ENCODE measurements around the gene ZC3H11A. TPM values are rescaled to one million over a fixed set of nuclear protein-coding genes. Genes with fewer than 3 reads are reported as not detected.

ZC3H11A gene
- total and polyA plus RNA-seq, 10 donors, result 45.2 to 218 (median 87.2) TPM

GRCh38 chr1:203799157-203799556 lies 3.7 kb downstream of the ZC3H11A start:
- Histone ChIP-seq H3K4me1 (peaks cover 44 to 84% (median 77%) of the 10 kb centered on the region in 6 donors), H3K36me3 (peaks cover 2 to 62% (median 24%) of the 10 kb centered on the region in 6 donors), H3K27me3 (replicated peaks in 1 of 7) (no peaks in the 10 kb centered on the region), H3K27ac (no peak overlapping the region), H3K9me3 (no peaks in the 10 kb centered on the region), H3K4me3 (no peak overlapping the region)
- intact Hi-C loops (cut with DNase I; ENCODE audit: low total_unique reads), result no loop called here
- WGBS, 5 donors, result 83 to 95% (median 93%) methylated on average over 4 of the region's 4 CpGs
- TF ChIP-seq POLR2AphosphoS5 (IDR thresholded peaks at IDR 0.05) (no peak), POLR2A (IDR thresholded peaks at IDR 0.05) (no peak), CTCF (IDR thresholded peaks at IDR 0.05 in 8 of 11, conservative IDR thresholded peaks at IDR 0.05 in 3 of 11) (no peak)
- no peak for DNase-seq

- H3K4me1 ChIP-seq, result peaks cover 42 to 89% (median 75%) of the 10 kb centered on the region in 6 donors
- DNase-seq, result no peak
- intact Hi-C loops (cut with DNase I; ENCODE audit: low total_unique reads), result no loop called here
- no peaks in the 10 kb centered on the region for H3K27me3 ChIP-seq (replicated peaks in 1 of 7)
- H3K4me3 ChIP-seq, result no peak overlapping the region
- TF ChIP-seq POLR2AphosphoS5 (IDR thresholded peaks at IDR 0.05), result no peak
- no peak for TF ChIP-seq POLR2A (IDR thresholded peaks at IDR 0.05)
- no peak for TF ChIP-seq CTCF (IDR thresholded peaks at IDR 0.05 in 8 of 11, conservative IDR thresholded peaks at IDR 0.05 in 3 of 11)
- H3K27ac ChIP-seq, result no peak overlapping the region
- H3K9me3 ChIP-seq, result no peaks in the 10 kb centered on the region
- peaks cover 2 to 71% (median 25%) of the 10 kb centered on the region in 6 donors for H3K36me3 ChIP-seq
- 70 to 87% (median 79%) methylated on average over 1 of the region's 1 CpG for WGBS, 5 donors
These were observed 4.5 kb downstream of the ZC3H11A start for GRCh38 chr1:203799971-203800370.

GRCh38 chr1:203805689-203806088 lies 10.3 kb downstream of the ZC3H11A start:
- no peaks in the 10 kb centered on the region for H3K9me3 ChIP-seq
- intact Hi-C loops (cut with DNase I; ENCODE audit: low total_unique reads), result no loop called here
- 96 to 98% (median 97%) methylated on average over 7 of the region's 7 CpGs for WGBS, 5 donors
- TF ChIP-seq POLR2A (IDR thresholded peaks at IDR 0.05) (no peak), CTCF (IDR thresholded peaks at IDR 0.05 in 8 of 11, conservative IDR thresholded peaks at IDR 0.05 in 3 of 11) (no peak), POLR2AphosphoS5 (IDR thresholded peaks at IDR 0.05) (no peak)
- H3K4me3 ChIP-seq, result no peak overlapping the region
- no peak for DNase-seq
- peaks cover 6 to 68% (median 41%) of the 10 kb centered on the region in 6 donors for H3K4me1 ChIP-seq
- no peaks in the 10 kb centered on the region for H3K27me3 ChIP-seq (replicated peaks in 1 of 7)
- H3K36me3 ChIP-seq, result peaks cover 0 to 94% (median 41%) of the 10 kb centered on the region in 6 donors
- no peak overlapping the region for H3K27ac ChIP-seq

GRCh38 chr1:203807196-203807595 lies 11.8 kb downstream of the ZC3H11A start:
- peaks cover 0 to 96% (median 45%) of the 10 kb centered on the region in 6 donors for H3K36me3 ChIP-seq
- no peak overlapping the region for H3K27ac ChIP-seq
- 88 to 96% (median 91%) methylated on average over 2 of the region's 2 CpGs for WGBS, 5 donors
- H3K27me3 ChIP-seq (replicated peaks in 1 of 7), result no peaks in the 10 kb centered on the region
- TF ChIP-seq POLR2A (IDR thresholded peaks at IDR 0.05), result no peak
- TF ChIP-seq POLR2AphosphoS5 (IDR thresholded peaks at IDR 0.05), result no peak
- DNase-seq, result no peak
- no peak overlapping the region for H3K4me3 ChIP-seq
- intact Hi-C loops (cut with DNase I; ENCODE audit: low total_unique reads), result no loop called here
- H3K9me3 ChIP-seq, result no peaks in the 10 kb centered on the region
- H3K4me1 ChIP-seq, result peaks cover 0 to 66% (median 32%) of the 10 kb centered on the region in 6 donors

Measured in spleen (tissue), 11 donors.